ENCODE data around the gene MCRS1.

GRCh38 chr12:49598527-49598926, 30.6 kb upstream of the MCRS1 start:
- TF ChIP-seq TAF1 (conservative IDR thresholded peaks at IDR 0.05): no peak
- TF ChIP-seq, protein P1, sequence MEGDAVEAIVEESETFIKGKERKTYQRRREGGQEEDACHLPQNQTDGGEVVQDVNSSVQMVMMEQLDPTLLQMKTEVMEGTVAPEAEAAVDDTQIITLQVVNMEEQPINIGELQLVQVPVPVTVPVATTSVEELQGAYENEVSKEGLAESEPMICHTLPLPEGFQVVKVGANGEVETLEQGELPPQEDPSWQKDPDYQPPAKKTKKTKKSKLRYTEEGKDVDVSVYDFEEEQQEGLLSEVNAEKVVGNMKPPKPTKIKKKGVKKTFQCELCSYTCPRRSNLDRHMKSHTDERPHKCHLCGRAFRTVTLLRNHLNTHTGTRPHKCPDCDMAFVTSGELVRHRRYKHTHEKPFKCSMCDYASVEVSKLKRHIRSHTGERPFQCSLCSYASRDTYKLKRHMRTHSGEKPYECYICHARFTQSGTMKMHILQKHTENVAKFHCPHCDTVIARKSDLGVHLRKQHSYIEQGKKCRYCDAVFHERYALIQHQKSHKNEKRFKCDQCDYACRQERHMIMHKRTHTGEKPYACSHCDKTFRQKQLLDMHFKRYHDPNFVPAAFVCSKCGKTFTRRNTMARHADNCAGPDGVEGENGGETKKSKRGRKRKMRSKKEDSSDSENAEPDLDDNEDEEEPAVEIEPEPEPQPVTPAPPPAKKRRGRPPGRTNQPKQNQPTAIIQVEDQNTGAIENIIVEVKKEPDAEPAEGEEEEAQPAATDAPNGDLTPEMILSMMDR (IDR thresholded peaks at IDR 0.05; ENCODE audit: low read depth, low read length, missing input control): no peak
- TF ChIP-seq FOXA2 (IDR thresholded peaks at IDR 0.05): no peak
- TF ChIP-seq SP1 (IDR thresholded peaks at IDR 0.05): no peak
- no peak for TF ChIP-seq REST (IDR thresholded peaks at IDR 0.05)
- TF ChIP-seq YY1 (IDR thresholded peaks at IDR 0.05): no peak
- no peak for TF ChIP-seq MAX (IDR thresholded peaks at IDR 0.05)
- no peak for TF ChIP-seq RAD21 (IDR thresholded peaks at IDR 0.05)
- TF ChIP-seq HNF4G (IDR thresholded peaks at IDR 0.05): no peak
- no peak for TF ChIP-seq JUND (IDR thresholded peaks at IDR 0.05)
- no peak for TF ChIP-seq GABPA (IDR thresholded peaks at IDR 0.05 in 1 of 2, conservative IDR thresholded peaks at IDR 0.05 in 1 of 2)
